ENCODE measurements around the gene SUPT3H.

SUPT3H gene

GRCh38 chr6:45116714-45117410, 260.9 kb downstream of the SUPT3H start:
- no peaks in the 10 kb centered on the region for H3K9me3 ChIP-seq (ENCODE audit: control insufficient read depth, low read length)
- H3K4me3 ChIP-seq (ENCODE audit: low read length) = no peak overlapping the region
- H3K27me3 ChIP-seq (ENCODE audit: control insufficient read depth, insufficient read depth, low read length) = no peaks in the 10 kb centered on the region
- no peak overlapping the region for H3K9ac ChIP-seq (ENCODE audit: low read length)
- H3K4me1 ChIP-seq (ENCODE audit: control insufficient read depth, insufficient read depth, low read length) = no peaks in the 10 kb centered on the region
- no peaks in the 10 kb centered on the region for H3K36me3 ChIP-seq (ENCODE audit: control insufficient read depth, insufficient read depth, low read length)

- Histone ChIP-seq H3K4me1 (ENCODE audit: control insufficient read depth, insufficient read depth, low read length) (no peaks in the 10 kb centered on the region), H3K9ac (ENCODE audit: low read length) (no peak overlapping the region), H3K27me3 (ENCODE audit: control insufficient read depth, insufficient read depth, low read length) (no peaks in the 10 kb centered on the region), H3K4me3 (ENCODE audit: low read length) (no peak overlapping the region), H3K9me3 (ENCODE audit: control insufficient read depth, low read length) (no peaks in the 10 kb centered on the region), H3K36me3 (ENCODE audit: control insufficient read depth, insufficient read depth, low read length) (no peaks in the 10 kb centered on the region)
These were observed 262.0 kb downstream of the SUPT3H start for GRCh38 chr6:45115696-45116095.

GRCh38 chr6:45112711-45113110, 265.0 kb downstream of the SUPT3H start:
- no peak overlapping the region for H3K9ac ChIP-seq (ENCODE audit: low read length)
- no peaks in the 10 kb centered on the region for H3K4me1 ChIP-seq (ENCODE audit: control insufficient read depth, insufficient read depth, low read length)
- H3K9me3 ChIP-seq (ENCODE audit: control insufficient read depth, low read length) = no peaks in the 10 kb centered on the region
- H3K27me3 ChIP-seq (ENCODE audit: control insufficient read depth, insufficient read depth, low read length) = no peaks in the 10 kb centered on the region
- no peak overlapping the region for H3K4me3 ChIP-seq (ENCODE audit: low read length)
- H3K36me3 ChIP-seq (ENCODE audit: control insufficient read depth, insufficient read depth, low read length) = no peaks in the 10 kb centered on the region

GRCh38 chr6:45109551-45109950, 268.2 kb downstream of the SUPT3H start:
- H3K36me3 ChIP-seq (ENCODE audit: control insufficient read depth, insufficient read depth, low read length) = no peaks in the 10 kb centered on the region
- no peaks in the 10 kb centered on the region for H3K27me3 ChIP-seq (ENCODE audit: control insufficient read depth, insufficient read depth, low read length)
- H3K4me3 ChIP-seq (ENCODE audit: low read length) = no peak overlapping the region
- H3K9me3 ChIP-seq (ENCODE audit: control insufficient read depth, low read length) = no peaks in the 10 kb centered on the region
- no peak overlapping the region for H3K9ac ChIP-seq (ENCODE audit: low read length)
- no peaks in the 10 kb centered on the region for H3K4me1 ChIP-seq (ENCODE audit: control insufficient read depth, insufficient read depth, low read length)

- Histone ChIP-seq H3K4me1 (ENCODE audit: control insufficient read depth, insufficient read depth, low read length) (no peaks in the 10 kb centered on the region), H3K9ac (ENCODE audit: low read length) (no peak overlapping the region), H3K4me3 (ENCODE audit: low read length) (no peak overlapping the region), H3K9me3 (ENCODE audit: control insufficient read depth, low read length) (no peaks in the 10 kb centered on the region), H3K36me3 (ENCODE audit: control insufficient read depth, insufficient read depth, low read length) (no peaks in the 10 kb centered on the region), H3K27me3 (ENCODE audit: control insufficient read depth, insufficient read depth, low read length) (no peaks in the 10 kb centered on the region)
These were observed 272.4 kb downstream of the SUPT3H start for GRCh38 chr6:45105170-45105820.

GRCh38 chr6:45104429-45104828, 273.3 kb downstream of the SUPT3H start:
- Histone ChIP-seq H3K36me3 (ENCODE audit: control insufficient read depth, insufficient read depth, low read length) (no peaks in the 10 kb centered on the region), H3K27me3 (ENCODE audit: control insufficient read depth, insufficient read depth, low read length) (no peaks in the 10 kb centered on the region), H3K9me3 (ENCODE audit: control insufficient read depth, low read length) (no peaks in the 10 kb centered on the region), H3K9ac (ENCODE audit: low read length) (no peak overlapping the region), H3K4me3 (ENCODE audit: low read length) (no peak overlapping the region), H3K4me1 (ENCODE audit: control insufficient read depth, insufficient read depth, low read length) (no peaks in the 10 kb centered on the region)

GRCh38 chr6:45098256-45098655, 279.5 kb downstream of the SUPT3H start:
- no peak overlapping the region for H3K9ac ChIP-seq (ENCODE audit: low read length)
- H3K36me3 ChIP-seq (ENCODE audit: control insufficient read depth, insufficient read depth, low read length) = no peaks in the 10 kb centered on the region
- no peaks in the 10 kb centered on the region for H3K4me1 ChIP-seq (ENCODE audit: control insufficient read depth, insufficient read depth, low read length)
- H3K27me3 ChIP-seq (ENCODE audit: control insufficient read depth, insufficient read depth, low read length) = no peaks in the 10 kb centered on the region
- H3K9me3 ChIP-seq (ENCODE audit: control insufficient read depth, low read length) = no peaks in the 10 kb centered on the region
- no peak overlapping the region for H3K4me3 ChIP-seq (ENCODE audit: low read length)

- Histone ChIP-seq H3K4me1 (ENCODE audit: control insufficient read depth, insufficient read depth, low read length) (no peaks in the 10 kb centered on the region), H3K27me3 (ENCODE audit: control insufficient read depth, insufficient read depth, low read length) (no peaks in the 10 kb centered on the region), H3K9ac (ENCODE audit: low read length) (no peak overlapping the region)
These were observed 282.9 kb downstream of the SUPT3H start for GRCh38 chr6:45094831-45095230.

GRCh38 chr6:45092135-45092534, 285.6 kb downstream of the SUPT3H start:
- no peaks in the 10 kb centered on the region for H3K9me3 ChIP-seq (ENCODE audit: control insufficient read depth, low read length)
- H3K27me3 ChIP-seq (ENCODE audit: control insufficient read depth, insufficient read depth, low read length) = no peaks in the 10 kb centered on the region
- no peak overlapping the region for H3K4me3 ChIP-seq (ENCODE audit: low read length)
- no peaks in the 10 kb centered on the region for H3K4me1 ChIP-seq (ENCODE audit: control insufficient read depth, insufficient read depth, low read length)
- H3K9ac ChIP-seq (ENCODE audit: low read length) = no peak overlapping the region
- no peaks in the 10 kb centered on the region for H3K36me3 ChIP-seq (ENCODE audit: control insufficient read depth, insufficient read depth, low read length)

More at GRCh38 chr6:45094831-45095230, 282.9 kb downstream of the SUPT3H start:
- Histone ChIP-seq H3K4me3 (ENCODE audit: low read length) (no peak overlapping the region), H3K9me3 (ENCODE audit: control insufficient read depth, low read length) (no peaks in the 10 kb centered on the region), H3K36me3 (ENCODE audit: control insufficient read depth, insufficient read depth, low read length) (no peaks in the 10 kb centered on the region)

- H3K9me3 ChIP-seq (ENCODE audit: control insufficient read depth, low read length) = no peaks in the 10 kb centered on the region
- no peaks in the 10 kb centered on the region for H3K27me3 ChIP-seq (ENCODE audit: control insufficient read depth, insufficient read depth, low read length)
- H3K4me1 ChIP-seq (ENCODE audit: control insufficient read depth, insufficient read depth, low read length) = no peaks in the 10 kb centered on the region
- no peaks in the 10 kb centered on the region for H3K36me3 ChIP-seq (ENCODE audit: control insufficient read depth, insufficient read depth, low read length)
- no peak overlapping the region for H3K9ac ChIP-seq (ENCODE audit: low read length)
- no peak overlapping the region for H3K4me3 ChIP-seq (ENCODE audit: low read length)
These were observed 291.2 kb downstream of the SUPT3H start for GRCh38 chr6:45086360-45087084.

GRCh38 chr6:45084257-45084656, 293.5 kb downstream of the SUPT3H start:
- H3K4me3 ChIP-seq (ENCODE audit: low read length) = no peak overlapping the region
- H3K36me3 ChIP-seq (ENCODE audit: control insufficient read depth, insufficient read depth, low read length) = no peaks in the 10 kb centered on the region
- no peaks in the 10 kb centered on the region for H3K4me1 ChIP-seq (ENCODE audit: control insufficient read depth, insufficient read depth, low read length)

GRCh38 chr6:45082091-45082490, 295.6 kb downstream of the SUPT3H start:
- no peaks in the 10 kb centered on the region for H3K9me3 ChIP-seq (ENCODE audit: control insufficient read depth, low read length)
- H3K36me3 ChIP-seq (ENCODE audit: control insufficient read depth, insufficient read depth, low read length) = no peaks in the 10 kb centered on the region
- H3K4me3 ChIP-seq (ENCODE audit: low read length) = no peak overlapping the region
- H3K27me3 ChIP-seq (ENCODE audit: control insufficient read depth, insufficient read depth, low read length) = no peaks in the 10 kb centered on the region
- no peaks in the 10 kb centered on the region for H3K4me1 ChIP-seq (ENCODE audit: control insufficient read depth, insufficient read depth, low read length)
- no peak overlapping the region for H3K9ac ChIP-seq (ENCODE audit: low read length)

More at GRCh38 chr6:45084257-45084656, 293.5 kb downstream of the SUPT3H start:
- Histone ChIP-seq H3K9ac (ENCODE audit: low read length) (no peak overlapping the region), H3K9me3 (ENCODE audit: control insufficient read depth, low read length) (no peaks in the 10 kb centered on the region), H3K27me3 (ENCODE audit: control insufficient read depth, insufficient read depth, low read length) (no peaks in the 10 kb centered on the region)

Measured in mucosa of stomach (tissue), 1 donor.